ENCODE results near the gene ERAL1.
"Not testable (repeated sequence)": the region's sequence is repeated elsewhere in the genome, so short reads cannot be mapped to it uniquely, and the experiment has no call there.

The ERAL1 gene

DNA sequence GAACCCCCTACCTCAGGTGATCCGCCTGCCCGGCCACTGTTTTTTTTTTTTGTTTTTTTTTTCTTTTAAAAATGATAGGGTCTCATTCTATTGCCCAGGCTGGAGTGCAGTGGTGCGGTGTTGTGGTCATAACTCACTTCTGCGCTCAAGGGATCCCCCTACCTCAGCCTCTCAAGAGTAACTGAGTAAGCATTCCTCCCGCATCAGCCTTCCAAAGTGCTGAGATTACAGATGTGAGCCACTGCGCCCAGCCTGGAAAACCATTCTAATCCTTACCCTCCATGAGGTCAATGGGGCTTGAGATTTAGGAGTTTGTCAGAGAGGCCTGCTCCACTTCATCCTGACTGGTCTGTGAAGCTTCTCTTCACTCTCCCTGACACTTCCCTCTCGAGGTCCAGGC is 12.5 kb downstream of the ERAL1 start:
- no peak for DNase-seq (ENCODE audit: low read depth)
- TF ChIP-seq, protein P1, sequence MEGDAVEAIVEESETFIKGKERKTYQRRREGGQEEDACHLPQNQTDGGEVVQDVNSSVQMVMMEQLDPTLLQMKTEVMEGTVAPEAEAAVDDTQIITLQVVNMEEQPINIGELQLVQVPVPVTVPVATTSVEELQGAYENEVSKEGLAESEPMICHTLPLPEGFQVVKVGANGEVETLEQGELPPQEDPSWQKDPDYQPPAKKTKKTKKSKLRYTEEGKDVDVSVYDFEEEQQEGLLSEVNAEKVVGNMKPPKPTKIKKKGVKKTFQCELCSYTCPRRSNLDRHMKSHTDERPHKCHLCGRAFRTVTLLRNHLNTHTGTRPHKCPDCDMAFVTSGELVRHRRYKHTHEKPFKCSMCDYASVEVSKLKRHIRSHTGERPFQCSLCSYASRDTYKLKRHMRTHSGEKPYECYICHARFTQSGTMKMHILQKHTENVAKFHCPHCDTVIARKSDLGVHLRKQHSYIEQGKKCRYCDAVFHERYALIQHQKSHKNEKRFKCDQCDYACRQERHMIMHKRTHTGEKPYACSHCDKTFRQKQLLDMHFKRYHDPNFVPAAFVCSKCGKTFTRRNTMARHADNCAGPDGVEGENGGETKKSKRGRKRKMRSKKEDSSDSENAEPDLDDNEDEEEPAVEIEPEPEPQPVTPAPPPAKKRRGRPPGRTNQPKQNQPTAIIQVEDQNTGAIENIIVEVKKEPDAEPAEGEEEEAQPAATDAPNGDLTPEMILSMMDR (IDR thresholded peaks at IDR 0.05; ENCODE audit: low read depth, low read length): no peak
- TF ChIP-seq, protein P2, sequence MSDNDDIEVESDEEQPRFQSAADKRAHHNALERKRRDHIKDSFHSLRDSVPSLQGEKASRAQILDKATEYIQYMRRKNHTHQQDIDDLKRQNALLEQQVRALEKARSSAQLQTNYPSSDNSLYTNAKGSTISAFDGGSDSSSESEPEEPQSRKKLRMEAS (IDR thresholded peaks at IDR 0.05; ENCODE audit: low read depth, low read length): no peak
- TF ChIP-seq POLR2A (IDR thresholded peaks at IDR 0.05; ENCODE audit: extremely low read depth, insufficient read length): no peak
- H3K4me3 ChIP-seq (ENCODE audit: low read depth, low read length): no peak overlapping the region

DNA sequence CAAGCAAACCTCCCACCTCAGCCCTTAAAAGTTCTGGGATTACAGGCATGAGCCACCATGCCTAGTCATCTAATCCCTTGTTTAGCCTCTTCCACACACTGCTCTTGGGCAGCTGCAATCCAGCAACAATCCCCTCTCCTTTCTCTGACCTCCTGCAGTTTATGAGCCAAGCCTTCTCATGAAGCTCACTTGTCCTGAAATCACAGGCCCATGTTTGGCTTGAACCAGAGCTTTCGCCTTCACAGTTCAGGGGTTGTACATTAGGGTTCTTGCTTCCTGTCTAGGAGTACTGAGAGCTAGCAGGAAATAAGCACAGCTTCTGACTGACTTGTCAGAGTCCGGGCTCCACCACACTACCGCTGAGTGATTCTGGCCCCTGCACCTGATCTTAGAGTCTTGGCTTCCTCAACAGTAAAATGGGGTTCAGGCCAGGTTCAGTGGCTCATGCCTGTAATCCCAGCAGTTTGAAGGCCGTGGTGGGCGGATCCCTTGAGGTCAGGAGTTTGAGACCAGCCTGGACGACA is 16.3 kb downstream of the ERAL1 start:
- TF ChIP-seq POLR2A (IDR thresholded peaks at IDR 0.05; ENCODE audit: extremely low read depth, insufficient read length) (no peak), MYC (IDR thresholded peaks at IDR 0.05; ENCODE audit: low read depth, low read length) (no peak)
- TF ChIP-seq, protein P2 (IDR thresholded peaks at IDR 0.05; ENCODE audit: low read depth, low read length): no peak
- TF ChIP-seq, protein P1 (IDR thresholded peaks at IDR 0.05; ENCODE audit: low read depth, low read length): no peak
- H3K4me3 ChIP-seq (ENCODE audit: low read depth, low read length): no peak overlapping the region
- DNase-seq (ENCODE audit: low read depth): no peak

DNA sequence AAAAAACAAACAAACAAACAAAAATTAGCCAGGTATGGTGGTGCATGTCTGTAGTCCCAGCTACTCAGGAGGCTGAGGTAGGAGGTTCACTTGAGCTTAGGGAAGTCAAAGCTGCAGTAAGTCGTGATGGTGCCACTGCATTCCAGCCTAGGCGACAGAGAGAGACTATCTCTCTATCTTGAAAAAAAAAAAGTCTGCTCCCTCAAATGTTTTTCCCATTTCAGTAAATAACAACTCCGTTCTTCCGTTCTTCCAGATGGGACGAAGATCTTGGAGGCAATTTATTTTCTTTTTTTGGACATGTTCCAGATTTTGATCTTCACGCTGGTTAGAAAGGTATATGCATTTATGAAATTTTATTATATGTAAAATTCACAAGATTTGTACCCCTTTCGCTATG is 19.0 kb downstream of the ERAL1 start:
- no peak for DNase-seq (ENCODE audit: low read depth)
- H3K4me3 ChIP-seq (ENCODE audit: low read depth, low read length): no peak overlapping the region
- TF ChIP-seq, protein P1 (IDR thresholded peaks at IDR 0.05; ENCODE audit: low read depth, low read length): no peak
- TF ChIP-seq MYC (IDR thresholded peaks at IDR 0.05; ENCODE audit: low read depth, low read length) (no peak), POLR2A (IDR thresholded peaks at IDR 0.05; ENCODE audit: extremely low read depth, insufficient read length) (no peak)
- TF ChIP-seq, protein P2 (IDR thresholded peaks at IDR 0.05; ENCODE audit: low read depth, low read length): no peak

DNA sequence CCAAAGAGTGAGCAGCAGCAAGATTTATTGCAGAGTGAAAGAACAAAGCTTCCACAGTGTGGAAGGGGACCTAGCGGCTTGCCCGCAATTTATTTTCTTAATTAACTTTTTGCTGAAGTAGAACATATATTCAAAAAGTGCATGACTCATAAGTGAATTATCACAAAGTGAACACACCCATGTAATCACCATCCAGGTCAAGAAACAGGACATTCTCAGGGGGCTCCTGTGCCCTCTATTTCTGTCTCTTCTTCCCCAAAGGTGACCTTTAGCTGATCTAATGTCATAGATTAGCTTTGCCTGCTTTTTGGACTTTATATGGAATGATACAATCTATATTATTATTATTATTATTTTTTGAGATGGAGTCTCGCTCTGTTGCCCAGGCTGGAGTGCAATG is 19.9 kb downstream of the ERAL1 start:
- H3K4me3 ChIP-seq (ENCODE audit: low read depth, low read length): no peak overlapping the region
- DNase-seq (ENCODE audit: low read depth): no peak
- TF ChIP-seq POLR2A (IDR thresholded peaks at IDR 0.05; ENCODE audit: extremely low read depth, insufficient read length) (no peak), MYC (IDR thresholded peaks at IDR 0.05; ENCODE audit: low read depth, low read length) (no peak)
- TF ChIP-seq, protein P1 (IDR thresholded peaks at IDR 0.05; ENCODE audit: low read depth, low read length): no peak
- TF ChIP-seq, protein P2 (IDR thresholded peaks at IDR 0.05; ENCODE audit: low read depth, low read length): no peak

DNA sequence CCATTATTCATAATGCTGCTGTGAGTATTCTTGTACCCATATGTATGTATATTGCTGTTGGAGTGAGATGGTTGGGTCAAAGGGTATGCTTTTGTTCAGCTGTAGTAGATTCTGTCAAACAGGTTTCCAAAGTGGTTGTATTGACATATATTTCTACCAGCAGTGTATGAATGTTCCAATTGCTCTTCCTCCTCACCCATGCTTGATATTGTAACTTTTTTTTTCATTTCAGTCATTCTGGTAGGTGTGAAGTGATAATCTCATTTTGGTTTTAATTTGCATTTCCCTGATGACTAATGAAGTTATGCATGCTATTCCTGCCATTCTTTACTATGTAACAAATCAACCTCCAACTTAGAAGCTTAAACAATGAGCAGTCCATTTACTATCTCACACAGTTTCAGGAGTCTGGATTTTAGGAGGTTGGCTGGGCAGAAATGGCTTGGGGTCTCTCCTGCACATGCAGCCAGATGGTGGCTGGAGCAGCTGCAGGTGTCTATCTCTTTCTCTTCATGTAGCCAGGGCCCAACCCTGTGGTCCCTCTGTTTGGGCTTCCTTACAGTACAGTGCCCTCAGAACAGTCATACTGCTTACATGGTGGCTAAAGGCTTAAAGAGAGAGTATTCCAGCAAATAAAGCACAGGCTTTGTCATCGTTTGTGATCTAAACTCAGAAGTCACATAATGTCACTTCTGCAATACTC is 21.2 kb downstream of the ERAL1 start:
- DNase-seq (ENCODE audit: low read depth): no peak
- no peak overlapping the region for H3K4me3 ChIP-seq (ENCODE audit: low read depth, low read length)
- no peak for TF ChIP-seq MYC (IDR thresholded peaks at IDR 0.05; ENCODE audit: low read depth, low read length)
- TF ChIP-seq POLR2A (IDR thresholded peaks at IDR 0.05; ENCODE audit: extremely low read depth, insufficient read length): no peak

DNA sequence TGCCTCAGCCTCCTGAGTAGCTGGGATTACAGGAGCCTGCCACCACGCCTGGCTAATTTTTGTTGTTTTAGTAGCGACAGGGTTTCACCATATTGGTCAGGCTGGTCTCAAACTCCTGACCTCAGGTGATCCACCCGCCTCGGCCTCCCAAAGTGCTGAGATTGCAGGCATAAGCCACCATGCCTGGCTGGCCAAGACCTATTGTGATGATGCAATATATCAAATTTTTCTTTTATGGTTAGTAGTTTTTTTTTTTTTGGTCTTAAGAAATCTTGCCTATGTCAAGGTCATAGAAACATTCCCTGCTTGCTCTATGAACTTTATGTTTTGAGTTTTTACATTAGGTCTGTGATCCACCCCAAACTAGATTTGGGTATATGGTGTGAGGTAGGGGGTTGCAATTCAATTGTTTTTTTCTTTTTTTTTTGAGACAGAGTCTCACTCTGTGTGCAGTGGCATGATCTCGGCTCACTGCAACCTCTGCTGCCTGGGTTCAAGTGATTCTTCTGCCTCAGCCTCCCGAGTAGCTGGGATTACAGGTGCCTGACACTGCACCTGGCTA is 22.4 kb downstream of the ERAL1 start:
- DNase-seq (ENCODE audit: low read depth); H3K4me3 ChIP-seq (ENCODE audit: low read depth, low read length): not testable (repeated sequence)

Data from NB4 (cell line).